ENCODE measurements around the gene DRAP1. TPM values are rescaled to one million over a fixed set of nuclear protein-coding genes. Genes with fewer than 3 reads are reported as not detected.

Gene DRAP1
- total RNA-seq, 4 donors from 2014 or later = 34.4 to 85.0 (median 54.4) TPM

GRCh38 chr11:65964906-65965305, 45.7 kb downstream of the DRAP1 start:
- TF ChIP-seq CTCF (IDR thresholded peaks at IDR 0.05; ENCODE audit: low read depth) = no peak

- TF ChIP-seq CTCF (IDR thresholded peaks at IDR 0.05; ENCODE audit: low read depth) = no peak
Observed at GRCh38 chr11:65965986-65966762, 46.9 kb downstream of the DRAP1 start.

- TF ChIP-seq CTCF (IDR thresholded peaks at IDR 0.05; ENCODE audit: low read depth) = no peak
Observed at GRCh38 chr11:65967329-65967934, 48.2 kb downstream of the DRAP1 start.

GRCh38 chr11:65968600-65969482, 49.6 kb downstream of the DRAP1 start:
- no peak for TF ChIP-seq CTCF (IDR thresholded peaks at IDR 0.05; ENCODE audit: low read depth)

Other genes starting within 250 kb of the DRAP1 start
- gene KAT5, start 207.2 kb upstream of the DRAP1 start, total RNA-seq = 10 to 100 TPM; 39.3 to 54.2 (median 49.0) TPM
- gene RNASEH2C, start 198.6 kb upstream of the DRAP1 start, total RNA-seq = 100 to 1,000 TPM in 2 of 4 donors, 10 to 100 TPM in 2; 41.6 to 101 (median 97.7) TPM
- gene AP5B1, start 138.4 kb upstream of the DRAP1 start, total RNA-seq = 10 to 100 TPM in 3 of 4 donors, 1 to 10 TPM in 1; 7.0 to 30.0 (median 14.6) TPM
- under 1 TPM in 2 of 4 donors, not detected in 2; 0.34 to 0.44 TPM for gene OVOL1, start 132.4 kb upstream of the DRAP1 start, total RNA-seq
- under 1 TPM in 1 of 4 donors, not detected in 3; 0.85 TPM for gene SNX32, start 85.5 kb upstream of the DRAP1 start, total RNA-seq
- 100 to 1,000 TPM; 375 to 550 (median 447) TPM for gene CFL1, start 61.2 kb upstream of the DRAP1 start, total RNA-seq
- 10 to 100 TPM; 19.9 to 41.8 (median 30.2) TPM for gene MUS81, start 59.0 kb upstream of the DRAP1 start, total RNA-seq
- 10 to 100 TPM; 45.0 to 85.2 (median 62.2) TPM for gene EFEMP2, start 46.6 kb upstream of the DRAP1 start, total RNA-seq
- gene CTSW, start 39.6 kb upstream of the DRAP1 start, total RNA-seq = 1 to 10 TPM in 3 of 4 donors, not detected in 1; 1.7 to 5.7 (median 2.9) TPM
- gene FIBP, start 31.0 kb upstream of the DRAP1 start, total RNA-seq = 10 to 100 TPM; 43.8 to 64.2 (median 51.9) TPM
- gene CCDC85B, start 28.8 kb upstream of the DRAP1 start, total RNA-seq = 10 to 100 TPM; 15.7 to 59.9 (median 29.3) TPM
- 10 to 100 TPM in 1 of 4 donors, 1 to 10 TPM in 3; 1.5 to 15.2 (median 2.8) TPM for gene FOSL1, start 19.0 kb upstream of the DRAP1 start, total RNA-seq
- 10 to 100 TPM; 18.5 to 20.5 (median 19.4) TPM for gene C11orf68, start 364 bp upstream of the DRAP1 start, total RNA-seq
- not detected for gene TSGA10IP, start 26.1 kb downstream of the DRAP1 start, total RNA-seq
- gene SART1, start 42.3 kb downstream of the DRAP1 start, total RNA-seq = 10 to 100 TPM; 33.7 to 69.9 (median 41.8) TPM
- gene EIF1AD, start 82.7 kb downstream of the DRAP1 start, total RNA-seq = 10 to 100 TPM; 12.1 to 33.5 (median 25.4) TPM
- gene BANF1, start 83.1 kb downstream of the DRAP1 start, total RNA-seq = 10 to 100 TPM; 14.9 to 67.8 (median 16.7) TPM
- not detected for gene CST6, start 92.6 kb downstream of the DRAP1 start, total RNA-seq
- 1 to 10 TPM in 1 of 4 donors, not detected in 3; 1.5 TPM for gene CATSPER1, start 107.1 kb downstream of the DRAP1 start, total RNA-seq
- under 1 TPM in 1 of 4 donors, not detected in 3; 0.38 TPM for gene GAL3ST3, start 129.7 kb downstream of the DRAP1 start, total RNA-seq
- 100 to 1,000 TPM in 3 of 4 donors, 10 to 100 TPM in 1; 97.2 to 223 (median 118) TPM for gene SF3B2, start 132.9 kb downstream of the DRAP1 start, total RNA-seq
- gene PACS1, start 150.8 kb downstream of the DRAP1 start, total RNA-seq = 10 to 100 TPM; 38.3 to 75.7 (median 41.0) TPM

All from subcutaneous adipose tissue (tissue), 4 donors.